ENCODE measurements around the gene NADK. TPM values are rescaled to one million over a fixed set of nuclear protein-coding genes. Genes with fewer than 3 reads are reported as not detected.

Gene NADK, protein sequence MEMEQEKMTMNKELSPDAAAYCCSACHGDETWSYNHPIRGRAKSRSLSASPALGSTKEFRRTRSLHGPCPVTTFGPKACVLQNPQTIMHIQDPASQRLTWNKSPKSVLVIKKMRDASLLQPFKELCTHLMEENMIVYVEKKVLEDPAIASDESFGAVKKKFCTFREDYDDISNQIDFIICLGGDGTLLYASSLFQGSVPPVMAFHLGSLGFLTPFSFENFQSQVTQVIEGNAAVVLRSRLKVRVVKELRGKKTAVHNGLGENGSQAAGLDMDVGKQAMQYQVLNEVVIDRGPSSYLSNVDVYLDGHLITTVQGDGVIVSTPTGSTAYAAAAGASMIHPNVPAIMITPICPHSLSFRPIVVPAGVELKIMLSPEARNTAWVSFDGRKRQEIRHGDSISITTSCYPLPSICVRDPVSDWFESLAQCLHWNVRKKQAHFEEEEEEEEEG
- 100 to 1,000 TPM in 8 of 9 donors, 10 to 100 TPM in 1; 66.2 to 195 (median 170) TPM for total RNA-seq
- 100 to 1,000 TPM in 2 of 3 donors, 10 to 100 TPM in 1; 73.0 to 150 (median 102) TPM for polyA plus RNA-seq
- long read RNA-seq, donor 1, transcript NADK-201 (12 exons, 3,235 nt), result major isoform, 25 of 29 reads
- long read RNA-seq, donor 1, partial matches to known transcripts, result 0 of 29 reads
- long read RNA-seq, donor 1, other reads (novel, unspliced or antisense), result 0 of 29 reads
- long read RNA-seq, donor 2, transcript NADK-206 (3 exons, 722 nt), result minor isoform, 8 of 36 reads
- long read RNA-seq, donor 2, transcript NADK-201 (12 exons, 3,235 nt), result major isoform, 28 of 36 reads
- long read RNA-seq, donor 2, partial matches to known transcripts, result 0 of 36 reads
- long read RNA-seq, donor 2, other reads (novel, unspliced or antisense), result 0 of 36 reads
- long read RNA-seq, donor 3, transcript NADK-201 (12 exons, 3,235 nt), result major isoform, 14 of 17 reads
- long read RNA-seq, donor 3, partial matches to known transcripts, result 0 of 17 reads
- long read RNA-seq, donor 3, other reads (novel, unspliced or antisense), result 0 of 17 reads
- long read RNA-seq, donor 4, partial matches to known transcripts, result 5 of 21 reads
- long read RNA-seq, donor 4, other reads (novel, unspliced or antisense), result 13 of 21 reads
- long read RNA-seq, donor 5, transcript NADK-201 (12 exons, 3,235 nt), result major isoform, 373 of 472 reads
- long read RNA-seq, donor 5, partial matches to known transcripts, result 27 of 472 reads
- long read RNA-seq, donor 5, other reads (novel, unspliced or antisense), result 70 of 472 reads
- long read RNA-seq, donor 6, partial matches to known transcripts, result 3 of 7 reads
- long read RNA-seq, donor 6, other reads (novel, unspliced or antisense), result 4 of 7 reads
- long read RNA-seq, donor 7, transcript NADK-206 (3 exons, 722 nt), result major isoform, 9 of 17 reads
- long read RNA-seq, donor 7, transcript NADK-201 (12 exons, 3,235 nt), result minor isoform, 8 of 17 reads
- long read RNA-seq, donor 7, partial matches to known transcripts, result 0 of 17 reads
- long read RNA-seq, donor 7, other reads (novel, unspliced or antisense), result 0 of 17 reads
- long read RNA-seq, donor 8, transcript NADK-201 (12 exons, 3,235 nt), result major isoform, 32 of 35 reads
- long read RNA-seq, donor 8, partial matches to known transcripts, result 0 of 35 reads
- long read RNA-seq, donor 8, other reads (novel, unspliced or antisense), result 0 of 35 reads
- long read RNA-seq, donor 9, transcript NADK-201 (12 exons, 3,235 nt), result major isoform, 13 of 18 reads
- long read RNA-seq, donor 9, transcript NADK-206 (3 exons, 722 nt), result minor isoform, 5 of 18 reads
- long read RNA-seq, donor 9, partial matches to known transcripts, result 0 of 18 reads
- long read RNA-seq, donor 9, other reads (novel, unspliced or antisense), result 0 of 18 reads
- long read RNA-seq, donor 10, transcript NADK-201 (12 exons, 3,235 nt), result major isoform, 8 of 9 reads
- long read RNA-seq, donor 10, partial matches to known transcripts, result 0 of 9 reads
- long read RNA-seq, donor 10, other reads (novel, unspliced or antisense), result 0 of 9 reads

DNA sequence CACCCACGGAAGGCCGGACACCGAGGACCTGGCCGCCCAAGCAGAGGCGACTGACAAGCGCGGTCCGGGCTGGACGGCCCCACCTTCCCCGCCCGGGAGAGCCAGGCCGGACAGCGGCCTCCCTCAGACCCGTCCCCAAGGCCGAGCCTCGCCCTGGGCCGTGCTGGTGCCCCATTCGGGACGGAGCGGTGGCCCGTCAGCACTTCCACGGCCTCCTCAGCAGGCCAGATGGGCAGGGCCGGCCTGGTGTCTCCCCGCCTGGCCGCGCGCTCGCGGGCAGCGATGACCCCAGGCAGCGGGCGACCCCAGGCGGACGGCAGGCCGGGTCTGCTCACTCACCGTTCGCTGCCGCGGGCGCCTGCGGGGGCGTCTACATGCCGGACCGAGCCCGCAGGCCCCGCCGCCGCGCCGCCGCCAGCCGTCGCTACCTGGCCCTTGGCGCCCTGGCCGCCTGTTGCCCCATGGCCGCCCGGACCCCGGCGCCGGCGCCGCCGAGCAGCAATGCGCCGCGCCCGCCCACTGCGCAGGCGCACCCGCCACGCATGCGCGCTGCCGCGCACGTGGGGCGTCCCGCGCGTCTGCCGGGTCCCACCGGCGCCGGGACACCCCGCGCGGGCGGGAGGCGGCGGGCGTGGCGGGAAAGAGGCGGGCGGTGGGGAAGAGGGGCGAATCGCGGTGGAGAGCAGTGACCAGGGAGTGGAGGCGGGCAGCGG lies at the start of gene NADK:
TSS of gene NADK (minus strand) at position 521 of the 713 bp plus-strand sequence. CDS start 13,064 bp downstream, outside the sequence.
- WGBS, 4 donors, result 0 to 1% (median 0%) methylated on average over 14 to 99 of the region's 99 CpGs

DNA sequence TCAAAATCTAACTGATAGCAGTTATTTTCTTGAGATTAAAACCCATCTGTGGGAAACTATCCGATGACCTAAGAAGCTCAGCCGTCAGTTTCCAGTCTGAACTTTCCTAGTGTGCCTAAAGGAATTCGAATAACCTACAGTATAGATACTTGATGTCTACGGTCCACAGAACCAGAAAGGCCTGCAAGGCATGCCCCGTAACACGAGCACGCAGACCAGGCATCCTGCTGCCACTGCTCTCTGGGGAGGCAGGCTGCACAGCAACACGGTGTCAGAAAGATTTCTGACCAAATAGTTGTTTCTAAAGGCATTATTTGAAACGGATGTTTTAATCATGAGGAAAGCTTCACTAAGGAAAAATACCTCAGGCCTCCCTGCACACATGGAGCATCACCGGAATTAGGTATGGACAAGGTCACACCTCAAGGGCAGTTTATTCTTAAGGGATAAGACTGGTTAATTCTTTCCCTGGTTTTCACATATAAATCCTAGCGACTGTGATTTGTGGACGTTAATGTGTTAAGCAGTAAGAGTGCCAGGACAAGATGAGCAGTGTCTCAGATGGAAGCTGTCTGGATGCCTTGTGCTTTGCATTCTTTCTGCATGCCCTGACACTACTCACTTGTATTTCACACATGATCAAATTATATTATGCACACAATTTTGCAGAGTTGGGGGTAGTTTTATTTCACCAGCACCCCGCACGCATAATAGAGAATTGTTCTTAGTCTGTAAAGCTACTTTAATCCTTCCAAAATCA lies 49.0 kb upstream of the NADK start:
- 60 to 67% (median 65%) methylated on average over 14 of the region's 14 CpGs for WGBS, 4 donors
- no peak for DNase-seq
- TF ChIP-seq, protein P1, sequence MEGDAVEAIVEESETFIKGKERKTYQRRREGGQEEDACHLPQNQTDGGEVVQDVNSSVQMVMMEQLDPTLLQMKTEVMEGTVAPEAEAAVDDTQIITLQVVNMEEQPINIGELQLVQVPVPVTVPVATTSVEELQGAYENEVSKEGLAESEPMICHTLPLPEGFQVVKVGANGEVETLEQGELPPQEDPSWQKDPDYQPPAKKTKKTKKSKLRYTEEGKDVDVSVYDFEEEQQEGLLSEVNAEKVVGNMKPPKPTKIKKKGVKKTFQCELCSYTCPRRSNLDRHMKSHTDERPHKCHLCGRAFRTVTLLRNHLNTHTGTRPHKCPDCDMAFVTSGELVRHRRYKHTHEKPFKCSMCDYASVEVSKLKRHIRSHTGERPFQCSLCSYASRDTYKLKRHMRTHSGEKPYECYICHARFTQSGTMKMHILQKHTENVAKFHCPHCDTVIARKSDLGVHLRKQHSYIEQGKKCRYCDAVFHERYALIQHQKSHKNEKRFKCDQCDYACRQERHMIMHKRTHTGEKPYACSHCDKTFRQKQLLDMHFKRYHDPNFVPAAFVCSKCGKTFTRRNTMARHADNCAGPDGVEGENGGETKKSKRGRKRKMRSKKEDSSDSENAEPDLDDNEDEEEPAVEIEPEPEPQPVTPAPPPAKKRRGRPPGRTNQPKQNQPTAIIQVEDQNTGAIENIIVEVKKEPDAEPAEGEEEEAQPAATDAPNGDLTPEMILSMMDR (IDR thresholded peaks at IDR 0.05), result no peak
- no peak for TF ChIP-seq POLR2A (IDR thresholded peaks at IDR 0.05)
- Histone ChIP-seq H3K36me3 (replicated peaks in 1 of 2) (peaks cover 0 to 30% of the 10 kb centered on the region in 2 donors), H3K4me3 (no peak overlapping the region), H3K27ac (no peak overlapping the region), H3K27me3 (no peaks in the 10 kb centered on the region), H3K9me3 (replicated peaks in 1 of 3) (no peaks in the 10 kb centered on the region), H3K4me1 (replicated peaks in 1 of 2) (peaks cover 0 to 16% of the 10 kb centered on the region in 2 donors)
- intact Hi-C loops (cut with DNase I), result no loop called here

More for the DNA sequence above, at the start of gene NADK:
- TF ChIP-seq, protein P1 (IDR thresholded peaks at IDR 0.05), result peak in 1 of 6 experiments; percentile 5
- peak; percentile 43 to 49 for TF ChIP-seq POLR2A (IDR thresholded peaks at IDR 0.05)
- intact Hi-C loops (cut with DNase I), result no loop called here
- H3K4me3 ChIP-seq, result peak within 1 kb of the TSS; percentile 50 to 96 (median 66)
- no peaks in the 10 kb centered on the region for H3K9me3 ChIP-seq (replicated peaks in 1 of 3)
- peak in 6 of 7 donors; percentile 54 to 74 (median 57) for DNase-seq
- H3K4me1 ChIP-seq (replicated peaks in 1 of 2), result peaks cover 69 to 78% of the 10 kb centered on the region in 2 donors
- no peaks in the 10 kb centered on the region for H3K27me3 ChIP-seq
- peak within 1 kb of the TSS; percentile 91 to 98 (median 95) for H3K27ac ChIP-seq
- H3K36me3 ChIP-seq (replicated peaks in 1 of 2), result no peaks in the 10 kb centered on the region

Data from adrenal gland (tissue), 19 donors.